ENCODE results near the gene MYH9.
A peak's percentile ranks its signal among the peaks of the same experiment; 100 is the strongest.

The MYH9 gene

DNA sequence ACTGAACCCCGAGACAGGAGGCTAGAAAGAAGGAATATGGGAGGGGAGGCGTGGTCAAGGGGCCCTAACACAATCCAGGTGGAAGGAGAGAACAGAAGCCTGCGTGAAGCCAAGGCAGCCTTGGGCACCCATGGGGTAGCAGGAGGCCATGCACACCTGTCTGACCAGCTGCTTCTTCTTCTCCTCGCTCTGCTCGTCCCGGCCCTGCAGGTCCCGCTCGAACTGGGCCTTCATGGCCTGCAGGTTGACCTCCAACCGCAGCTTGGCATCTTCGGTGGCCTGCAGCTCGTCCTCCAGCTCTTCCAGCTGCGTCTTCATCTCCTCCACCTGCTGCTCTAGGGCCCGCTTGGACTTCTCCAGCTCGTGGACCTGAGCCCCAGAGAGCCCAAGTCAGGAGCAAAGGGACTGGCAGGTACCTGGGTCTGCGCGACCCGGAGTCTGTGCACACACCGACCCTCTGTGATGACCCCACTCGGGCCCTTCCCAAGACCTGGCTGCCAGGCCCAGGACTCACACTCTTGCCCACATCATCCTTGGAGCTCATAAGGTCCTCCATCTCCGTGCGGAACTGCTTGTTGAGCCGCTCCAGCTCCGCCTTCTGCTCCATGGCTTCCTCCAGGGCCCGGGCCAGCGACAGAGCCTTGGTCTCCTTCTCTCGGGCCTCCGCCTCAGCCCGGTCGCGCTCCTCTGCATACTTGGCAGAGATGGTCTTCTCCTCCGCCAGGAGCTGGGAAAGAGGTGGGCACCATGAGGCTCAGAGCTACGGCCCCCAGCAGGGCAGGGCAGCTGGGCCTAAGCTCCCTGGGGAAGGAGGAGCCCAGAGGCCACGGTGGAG is 99.0 kb downstream of the MYH9 start:
- Histone ChIP-seq H3K4me3 (ENCODE audit: insufficient read depth, low read length, poor library complexity, severe bottlenecking) (no peak overlapping the region), H3K4me2 (ENCODE audit: low read depth, low read length, poor library complexity, severe bottlenecking) (no peak overlapping the region), H3K9me2 (replicated peaks; ENCODE audit: insufficient read depth, low read length) (no peaks in the 10 kb centered on the region), H4K20me1 (ENCODE audit: low read depth, low read length) (no peaks in the 10 kb centered on the region), H3K27ac (ENCODE audit: low read depth, low read length) (no peak overlapping the region), H2AFZ (ENCODE audit: low read depth, low read length, severe bottlenecking) (no peak overlapping the region), H3K27me3 (ENCODE audit: low read length) (no peaks in the 10 kb centered on the region), H3F3A (ENCODE audit: insufficient read depth) (no peaks in the 10 kb centered on the region), H3K36me3 (ENCODE audit: low read length) (peaks cover 11% of the 10 kb centered on the region), H3K9me3 (ENCODE audit: insufficient read depth, low read length) (no peaks in the 10 kb centered on the region), H3K9ac (ENCODE audit: low read length) (no peak overlapping the region), H3K79me2 (ENCODE audit: insufficient read depth, low read length) (no peaks in the 10 kb centered on the region)
- TF ChIP-seq, protein P1, sequence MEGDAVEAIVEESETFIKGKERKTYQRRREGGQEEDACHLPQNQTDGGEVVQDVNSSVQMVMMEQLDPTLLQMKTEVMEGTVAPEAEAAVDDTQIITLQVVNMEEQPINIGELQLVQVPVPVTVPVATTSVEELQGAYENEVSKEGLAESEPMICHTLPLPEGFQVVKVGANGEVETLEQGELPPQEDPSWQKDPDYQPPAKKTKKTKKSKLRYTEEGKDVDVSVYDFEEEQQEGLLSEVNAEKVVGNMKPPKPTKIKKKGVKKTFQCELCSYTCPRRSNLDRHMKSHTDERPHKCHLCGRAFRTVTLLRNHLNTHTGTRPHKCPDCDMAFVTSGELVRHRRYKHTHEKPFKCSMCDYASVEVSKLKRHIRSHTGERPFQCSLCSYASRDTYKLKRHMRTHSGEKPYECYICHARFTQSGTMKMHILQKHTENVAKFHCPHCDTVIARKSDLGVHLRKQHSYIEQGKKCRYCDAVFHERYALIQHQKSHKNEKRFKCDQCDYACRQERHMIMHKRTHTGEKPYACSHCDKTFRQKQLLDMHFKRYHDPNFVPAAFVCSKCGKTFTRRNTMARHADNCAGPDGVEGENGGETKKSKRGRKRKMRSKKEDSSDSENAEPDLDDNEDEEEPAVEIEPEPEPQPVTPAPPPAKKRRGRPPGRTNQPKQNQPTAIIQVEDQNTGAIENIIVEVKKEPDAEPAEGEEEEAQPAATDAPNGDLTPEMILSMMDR (IDR thresholded peaks at IDR 0.05; ENCODE audit: insufficient read depth, low read length, poor library complexity, severe bottlenecking), result no peak
- no peak for TF ChIP-seq EZH2phosphoT487 (conservative IDR thresholded peaks at IDR 0.05; ENCODE audit: low read length)

DNA sequence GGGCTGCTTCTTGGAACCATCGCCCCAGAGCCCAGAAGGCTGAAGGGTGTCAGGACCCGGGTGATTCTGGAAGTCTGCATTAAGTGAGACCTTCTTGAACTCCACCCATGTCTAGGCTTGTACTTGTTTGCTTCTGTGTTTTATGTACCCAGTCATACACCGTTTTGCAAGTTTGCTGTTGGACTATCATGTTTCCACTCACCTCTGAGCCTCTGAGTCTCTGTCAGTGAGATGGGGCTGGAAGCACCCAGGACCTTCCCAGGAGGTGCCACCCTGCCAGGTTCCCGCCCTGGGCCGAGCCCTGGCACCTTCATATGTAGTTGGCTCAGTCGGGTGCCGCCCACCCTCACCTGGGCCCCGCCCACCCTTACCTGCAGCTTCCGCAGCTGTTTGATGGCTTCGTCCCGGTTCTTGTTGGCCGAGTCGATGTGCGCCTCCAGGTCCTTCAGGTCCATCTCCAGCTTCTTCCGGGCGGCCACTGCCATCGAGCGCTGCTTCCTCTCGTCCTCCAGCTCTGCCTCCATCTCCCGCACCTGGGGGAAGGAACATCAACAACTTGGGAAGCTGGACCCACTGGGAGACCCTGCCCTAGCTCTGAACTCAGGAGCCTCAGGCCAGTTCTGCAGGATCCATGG is 99.8 kb downstream of the MYH9 start:
- Histone ChIP-seq H3K27me3 (ENCODE audit: low read length) (no peaks in the 10 kb centered on the region), H3K36me3 (ENCODE audit: low read length) (peaks cover 11% of the 10 kb centered on the region), H3K4me2 (ENCODE audit: low read depth, low read length, poor library complexity, severe bottlenecking) (no peak overlapping the region), H2AFZ (ENCODE audit: low read depth, low read length, severe bottlenecking) (no peak overlapping the region), H3K9me2 (replicated peaks; ENCODE audit: insufficient read depth, low read length) (no peaks in the 10 kb centered on the region), H3F3A (ENCODE audit: insufficient read depth) (no peaks in the 10 kb centered on the region), H3K9ac (ENCODE audit: low read length) (no peak overlapping the region), H3K27ac (ENCODE audit: low read depth, low read length) (no peak overlapping the region), H3K79me2 (ENCODE audit: insufficient read depth, low read length) (no peaks in the 10 kb centered on the region), H3K9me3 (ENCODE audit: insufficient read depth, low read length) (no peaks in the 10 kb centered on the region), H4K20me1 (ENCODE audit: low read depth, low read length) (no peaks in the 10 kb centered on the region), H3K4me3 (ENCODE audit: insufficient read depth, low read length, poor library complexity, severe bottlenecking) (no peak overlapping the region)
- TF ChIP-seq, protein P1 (IDR thresholded peaks at IDR 0.05; ENCODE audit: insufficient read depth, low read length, poor library complexity, severe bottlenecking), result no peak
- no peak for TF ChIP-seq EZH2phosphoT487 (conservative IDR thresholded peaks at IDR 0.05; ENCODE audit: low read length)

DNA sequence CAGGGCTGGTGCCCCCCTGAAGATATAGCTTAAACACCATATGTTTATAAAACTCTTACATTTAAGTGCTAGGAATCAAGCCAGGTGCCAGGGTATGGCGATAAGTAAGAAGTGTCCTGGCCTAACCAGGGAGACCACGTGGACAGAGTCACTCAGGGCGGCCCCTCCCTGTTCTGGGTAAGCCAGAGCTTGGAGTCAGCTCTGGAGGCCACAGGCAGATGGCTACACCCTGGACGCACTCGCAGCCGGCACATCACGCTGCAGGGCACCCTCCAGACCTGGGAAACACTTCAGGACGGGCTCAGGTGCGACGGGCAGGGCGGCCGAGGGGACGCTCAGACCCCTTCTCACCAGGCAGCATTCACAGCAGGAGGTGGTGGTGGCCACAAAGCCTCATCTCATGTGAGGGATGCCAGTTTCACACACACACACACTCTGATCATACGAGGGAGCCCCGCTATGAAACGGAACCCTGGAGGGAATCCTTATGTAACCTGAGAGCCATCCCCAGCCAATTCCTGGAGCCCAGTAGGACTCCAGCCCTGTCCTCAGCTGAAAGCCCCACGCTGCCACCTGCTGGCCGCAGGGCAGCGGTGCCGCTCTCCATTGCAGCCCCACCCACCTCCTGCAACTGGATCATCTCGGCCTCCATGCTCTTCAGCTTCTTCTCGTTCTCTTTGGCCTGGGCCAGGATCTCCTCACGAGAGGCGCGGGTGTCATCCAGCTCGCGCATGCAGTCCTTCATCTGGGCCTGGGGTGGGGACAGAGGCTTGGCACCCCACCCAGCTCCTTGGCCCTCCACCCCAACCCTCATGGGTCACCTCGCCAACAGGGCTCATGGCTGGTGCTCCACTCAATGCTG is 101.4 kb downstream of the MYH9 start:
- no peak overlapping the region for H3K4me3 ChIP-seq (ENCODE audit: insufficient read depth, low read length, poor library complexity, severe bottlenecking)
- H3F3A ChIP-seq (ENCODE audit: insufficient read depth), result no peaks in the 10 kb centered on the region
- H3K79me2 ChIP-seq (ENCODE audit: insufficient read depth, low read length), result no peaks in the 10 kb centered on the region
- no peak overlapping the region for H3K27ac ChIP-seq (ENCODE audit: low read depth, low read length)
- TF ChIP-seq, protein P1 (IDR thresholded peaks at IDR 0.05; ENCODE audit: insufficient read depth, low read length, poor library complexity, severe bottlenecking), result peak; percentile 76
- no peak for TF ChIP-seq EZH2phosphoT487 (conservative IDR thresholded peaks at IDR 0.05; ENCODE audit: low read length)
- H4K20me1 ChIP-seq (ENCODE audit: low read depth, low read length), result no peaks in the 10 kb centered on the region
- H3K9me3 ChIP-seq (ENCODE audit: insufficient read depth, low read length), result no peaks in the 10 kb centered on the region
- H3K9ac ChIP-seq (ENCODE audit: low read length), result no peak overlapping the region
- H3K36me3 ChIP-seq (ENCODE audit: low read length), result peaks cover 10% of the 10 kb centered on the region
- no peaks in the 10 kb centered on the region for H3K27me3 ChIP-seq (ENCODE audit: low read length)
- no peaks in the 10 kb centered on the region for H3K9me2 ChIP-seq (replicated peaks; ENCODE audit: insufficient read depth, low read length)
- no peak overlapping the region for H3K4me2 ChIP-seq (ENCODE audit: low read depth, low read length, poor library complexity, severe bottlenecking)
- H2AFZ ChIP-seq (ENCODE audit: low read depth, low read length, severe bottlenecking), result no peak overlapping the region

Data from SU-DHL-6 (cell line).